Fibroblast of gingiva (primary cell): ENCODE measurements around the gene CDK5R1.
"Not testable (repeated sequence)": the region's sequence is repeated elsewhere in the genome, so short reads cannot be mapped to it uniquely, and the experiment has no call there.

ENCODE experiments used
- DNase-seq: peaks from one replicate; pipeline ENCODE4 v3.0.0-alpha.2; 2011; ENCODE audit warnings: low read depth

CDK5R1 gene

GRCh38 chr17:32516940-32517701 is 30.3 kb downstream of the CDK5R1 start:
- DNase-seq: no peak

GRCh38 chr17:32517982-32518381 is 31.2 kb downstream of the CDK5R1 start:
- no peak for DNase-seq

- no peak for DNase-seq
Observed at GRCh38 chr17:32518646-32519227, 31.9 kb downstream of the CDK5R1 start.

- no peak for DNase-seq
Observed at GRCh38 chr17:32519228-32520103, 32.7 kb downstream of the CDK5R1 start.

GRCh38 chr17:32520104-32520701 is 33.4 kb downstream of the CDK5R1 start:
- no peak for DNase-seq

- no peak for DNase-seq
Observed at GRCh38 chr17:32520737-32521404, 34.1 kb downstream of the CDK5R1 start.

- no peak for DNase-seq
Observed at GRCh38 chr17:32523017-32523680, 36.4 kb downstream of the CDK5R1 start.

- no peak for DNase-seq
Observed at GRCh38 chr17:32523827-32524552, 37.2 kb downstream of the CDK5R1 start.

- not testable (repeated sequence) for DNase-seq
Observed at GRCh38 chr17:32524553-32524880, 37.7 kb downstream of the CDK5R1 start.

- DNase-seq: no peak
Observed at GRCh38 chr17:32525122-32525521, 38.3 kb downstream of the CDK5R1 start.

- no peak for DNase-seq
Observed at GRCh38 chr17:32527146-32527545, 40.4 kb downstream of the CDK5R1 start.

GRCh38 chr17:32528825-32529224 is 42.0 kb downstream of the CDK5R1 start:
- DNase-seq: no peak

GRCh38 chr17:32529604-32530003 is 42.8 kb downstream of the CDK5R1 start:
- DNase-seq: no peak

- DNase-seq: no peak
Observed at GRCh38 chr17:32533296-32533695, 46.5 kb downstream of the CDK5R1 start.

GRCh38 chr17:32536736-32537643 is 50.2 kb downstream of the CDK5R1 start:
- DNase-seq: no peak
